H1 (cell line): ENCODE measurements around the gene HS1BP3. TPM values are rescaled to one million over a fixed set of nuclear protein-coding genes. Genes with fewer than 3 reads are reported as not detected.

Experiments used
- CTCF ChIA-PET: fragments of 300-600 bp; sonication (Branson Sonifier 250); formaldehyde crosslinking; loops from one replicate; lab custom pipeline; 2021; ENCODE audit not compliant: partially characterized antibody; lab: Charles Lee
- POLR2A ChIA-PET: fragments of 300-600 bp; sonication (Branson Sonifier 250); formaldehyde crosslinking; loops from one replicate; lab custom pipeline; 2021; ENCODE audit warnings: inconsistent platforms; ENCODE audit not compliant: partially characterized antibody; lab: Charles Lee
- DNase-seq, 2 experiments: peaks; one replicate each; pipeline versions ENCODE4 v3.0.0 to v3.0.0-alpha.2; 2010 to 2022; ENCODE audit warnings: low spot score in 2 of 2, low read depth in 1 of 2, mixed read lengths in 1 of 2
- FAIRE-seq: peaks from 2 replicates; lab custom pipeline; 2011; peaks lifted over from hg19 to GRCh38; lab: Jason Lieb, UNC
- H2AFZ ChIP-seq: 2 replicates; pipeline ENCODE4 v1.8.1; 2012; ENCODE audit warnings: low read length, inconsistent platforms
- H2AK5ac ChIP-seq: 2 replicates; pipeline ENCODE4 v1.6.1; 2013; ENCODE audit warnings: low read depth, low read length
- H2BK120ac ChIP-seq: replicated peaks from 2 replicates; pipeline ENCODE3; 2013; ENCODE audit warnings: low read depth, low read length, inconsistent platforms
- H2BK12ac ChIP-seq: 2 replicates; pipeline ENCODE4 v1.6.1; 2013; ENCODE audit warnings: low read depth, low read length
- H2BK15ac ChIP-seq: 2 replicates; pipeline ENCODE4 v1.6.1; 2013; ENCODE audit warnings: low read length
- H2BK20ac ChIP-seq: 2 replicates; pipeline ENCODE4 v1.6.1; 2013; ENCODE audit warnings: low read length
- H2BK5ac ChIP-seq: 2 replicates; pipeline ENCODE4 v1.6.1; 2013; ENCODE audit warnings: low read depth, low read length
- H3K14ac ChIP-seq: 2 replicates; pipeline ENCODE4 v1.6.1; 2013; ENCODE audit warnings: inconsistent platforms; ENCODE audit not compliant: insufficient read length
- H3K18ac ChIP-seq: 2 replicates; pipeline ENCODE4 v1.6.1; 2013; ENCODE audit warnings: low read length; ENCODE audit errors: extremely low read depth
- H3K23ac ChIP-seq: 2 replicates; pipeline ENCODE4 v1.6.1; 2013; ENCODE audit warnings: inconsistent platforms; ENCODE audit not compliant: insufficient read length
- H3K23me2 ChIP-seq: 2 replicates; pipeline ENCODE4 v1.6.1; 2013; ENCODE audit warnings: low read depth, low read length
- H3K27ac ChIP-seq: 2 replicates; pipeline ENCODE4 v1.6.1; 2011; ENCODE audit warnings: low read depth, low read length, inconsistent platforms
- H3K27me3 ChIP-seq, 4 experiments: replicated peaks in 1 of 4; 1 replicate in 1 of 4; 2 replicates in 3 of 4; pipeline versions ENCODE4 v1.6.1 to v1.8.1; 2011 to 2013; ENCODE audit warnings: low read length in 3 of 4, mild to moderate bottlenecking in 3 of 4, inconsistent platforms in 2 of 4, mixed read lengths in 2 of 4, moderate library complexity in 1 of 4; ENCODE audit not compliant: control insufficient read depth in 3 of 4, insufficient read depth in 3 of 4; ENCODE audit errors: extremely low read depth in 1 of 4
- H3K36me3 ChIP-seq, 4 experiments: 2 replicates each; pipeline versions ENCODE4 v1.6.1 to v1.8.1; 2011 to 2013; ENCODE audit warnings: mild to moderate bottlenecking in 4 of 4, low read length in 3 of 4, moderate library complexity in 2 of 4, control low read depth in 1 of 4, inconsistent platforms in 1 of 4; ENCODE audit not compliant: insufficient read depth in 4 of 4, control insufficient read depth in 2 of 4
- H3K4ac ChIP-seq: replicated peaks from 2 replicates; pipeline ENCODE3; 2013; ENCODE audit warnings: low read length, low read depth, mixed read lengths, inconsistent platforms; ENCODE audit not compliant: insufficient read length
- H3K4me1 ChIP-seq, 4 experiments: replicated peaks in 1 of 4; 1 replicate in 1 of 4; 2 replicates in 3 of 4; pipeline versions ENCODE4 v1.6.1 to v1.8.1; 2011 to 2013; ENCODE audit warnings: low read length in 3 of 4, inconsistent platforms in 2 of 4, mixed read lengths in 1 of 4; ENCODE audit not compliant: insufficient read depth in 4 of 4, control insufficient read depth in 3 of 4
- H3K4me2 ChIP-seq, 2 experiments: 2 replicates each; pipeline versions ENCODE4 v1.6.1 to v1.8.1; 2011 to 2013; ENCODE audit warnings: low read depth in 2 of 2, low read length in 2 of 2, control low read depth in 1 of 2, inconsistent platforms in 1 of 2, mild to moderate bottlenecking in 1 of 2; ENCODE audit not compliant: insufficient read depth in 1 of 2
- H3K4me3 ChIP-seq, 4 experiments: fragments of 200-600, 300-600 bp in 1 of 4; sonication (generic), shearing (Covaris generic), sonication (Bioruptor Twin) in 1 of 4; 2 replicates each; pipeline versions ENCODE4 v1.5.1 to v1.8.1; 2011 to 2016; ENCODE audit warnings: low read length in 4 of 4, low read depth in 3 of 4, control low read depth in 2 of 4, inconsistent platforms in 2 of 4, mild to moderate bottlenecking in 2 of 4, mixed read lengths in 1 of 4, moderate library complexity in 1 of 4; ENCODE audit not compliant: insufficient read depth in 2 of 4; ENCODE audit errors: extremely low read depth in 1 of 4
- H3K56ac ChIP-seq: replicated peaks from 2 replicates; pipeline ENCODE3; 2013; ENCODE audit warnings: low read depth, mild to moderate bottlenecking, mixed read lengths, low read length, inconsistent platforms; ENCODE audit not compliant: insufficient read length
- H3K79me1 ChIP-seq: 2 replicates; pipeline ENCODE4 v1.6.1; 2013; ENCODE audit warnings: low read depth, low read length, control low read depth
- H3K79me2 ChIP-seq, 2 experiments: 2 replicates each; pipeline versions ENCODE4 v1.6.1 to v1.8.1; 2012 to 2013; ENCODE audit warnings: low read length in 2 of 2, mild to moderate bottlenecking in 2 of 2, inconsistent platforms in 1 of 2; ENCODE audit not compliant: insufficient read depth in 2 of 2, control insufficient read depth in 1 of 2
- H3K9ac ChIP-seq, 4 experiments: replicated peaks in 1 of 4; 1 replicate in 1 of 4; 2 replicates in 3 of 4; pipeline versions ENCODE4 v1.6.1 to v1.8.1; 2011 to 2013; ENCODE audit warnings: low read depth in 3 of 4, low read length in 3 of 4, control low read depth in 2 of 4, mild to moderate bottlenecking in 2 of 4, moderate library complexity in 2 of 4, inconsistent platforms in 1 of 4; ENCODE audit errors: extremely low read depth in 1 of 4
- H3K9me3 ChIP-seq, 2 experiments: 2 replicates each; pipeline versions ENCODE4 v1.6.1 to v1.8.1; 2012 to 2013; ENCODE audit warnings: mild to moderate bottlenecking in 2 of 2, moderate library complexity in 2 of 2, control low read depth in 1 of 2, inconsistent platforms in 1 of 2, low read depth in 1 of 2, low read length in 1 of 2, mixed read lengths in 1 of 2; ENCODE audit not compliant: insufficient read depth in 2 of 2
- H4K20me1 ChIP-seq, 2 experiments: replicated peaks in 1 of 2; 2 replicates each; pipeline versions ENCODE3 to v1.8.1; 2011 to 2013; ENCODE audit warnings: inconsistent platforms in 2 of 2, low read length in 2 of 2, mild to moderate bottlenecking in 1 of 2; ENCODE audit not compliant: insufficient read depth in 2 of 2, control insufficient read depth in 1 of 2
- H4K5ac ChIP-seq: 2 replicates; pipeline ENCODE4 v1.6.1; 2013; ENCODE audit warnings: low read length, low read depth, mixed read lengths, inconsistent platforms; ENCODE audit not compliant: insufficient read length
- H4K8ac ChIP-seq: 2 replicates; pipeline ENCODE4 v1.8.0; 2013; ENCODE audit warnings: mild to moderate bottlenecking, moderate library complexity, low read length, inconsistent platforms; ENCODE audit not compliant: insufficient read depth; ENCODE audit errors: extremely low read depth
- H4K91ac ChIP-seq: replicated peaks from 2 replicates; pipeline ENCODE3; 2013; ENCODE audit warnings: low read length, mixed read lengths, inconsistent platforms; ENCODE audit not compliant: insufficient read length
- ASH2L ChIP-seq: fragments of 200-600, 300-600 bp; sonication (generic); IDR thresholded peaks from one replicate; pipeline ENCODE4 v1.7.1; 2017; ENCODE audit warnings: low read length
- CHD1 ChIP-seq: IDR thresholded peaks from 2 replicates; pipeline ENCODE4 v1.6.1; 2012; ENCODE audit warnings: low read depth, low read length, improper control_type of control experiment
- CHD2 ChIP-seq: IDR thresholded peaks from 2 replicates; pipeline ENCODE4 v1.6.1; 2012; ENCODE audit warnings: low read length, improper control_type of control experiment
- CTBP2 ChIP-seq: IDR thresholded peaks from 2 replicates; pipeline ENCODE4 v1.7.0; 2011; ENCODE audit warnings: borderline replicate concordance, mild to moderate bottlenecking, moderate library complexity, mixed read lengths, low read length; ENCODE audit not compliant: insufficient read depth, insufficient read length
- RAD21 ChIP-seq, 2 experiments: IDR thresholded peaks in 1 of 2; conservative IDR thresholded peaks in 1 of 2; 2 replicates each; pipeline ENCODE4 v1.6.1; 2011; ENCODE audit warnings: low read depth in 2 of 2, low read length in 2 of 2, improper control_type of control experiment in 1 of 2, inconsistent platforms in 1 of 2, mild to moderate bottlenecking in 1 of 2, moderate library complexity in 1 of 2
- RBBP5 ChIP-seq: IDR thresholded peaks from 2 replicates; pipeline ENCODE4 v1.7.1; 2012; ENCODE audit warnings: low read depth, mild to moderate bottlenecking, inconsistent platforms, low read length, moderate library complexity, borderline replicate concordance
- RFX5 ChIP-seq: IDR thresholded peaks from 2 replicates; pipeline ENCODE4 v1.6.1; 2011; ENCODE audit warnings: low read depth, low read length, improper control_type of control experiment, borderline replicate concordance
- SP4 ChIP-seq: IDR thresholded peaks from 2 replicates; pipeline ENCODE4 v1.6.1; 2012; ENCODE audit warnings: low read length, inconsistent platforms
- SUZ12 ChIP-seq: fragments of 200-600 bp; sonication (generic); IDR thresholded peaks from 2 replicates; pipeline ENCODE4 v1.6.1; 2012; ENCODE audit warnings: mild to moderate bottlenecking, inconsistent platforms, low read length, moderate library complexity, mixed read lengths
- WGBS, 2 experiments: shearing (Covaris generic) in 1 of 2; methylation state at CpG; one replicate each; pipeline versions ENCODE4 v1.1.6 to v1.1.7; 2013 to 2015; ENCODE audit warnings: low lambda C conversion rate in 2 of 2, mixed read lengths in 2 of 2, inconsistent platforms in 1 of 2, low coverage in 1 of 2, missing lambda C conversion rate in 1 of 2; ENCODE audit not compliant: insufficient replicate concordance in 2 of 2, insufficient coverage in 1 of 2, insufficient read length in 1 of 2; ENCODE audit errors: extremely low coverage in 1 of 2, missing lambda C conversion rate in 1 of 2; 5-methylcytosine and 5-hydroxymethylcytosine counted together
- polyA plus RNA-seq, 7 experiments: library from polyadenylated mRNA; depleted of rRNA in 3 of 7; stranded (reverse) in 5 of 7; unstranded in 2 of 7; fragments of >200 nt in 5 of 7; fragments of 200-250 nt in 2 of 7; gene quantifications; 1 replicate in 5 of 7; 2 replicates in 1 of 7; 4 replicates in 1 of 7; pipeline versions ENCODE4 v1.2.1 to v1.2.3, GENCODE V29; 2011 to 2013; ENCODE audit warnings: missing spikeins in 2 of 7, mixed read lengths in 2 of 7
- total RNA-seq: library from RNA; stranded (reverse); fragmentation: NEBNext Ultra II Directional; extraction: Animal tissue kit (Norgen Biotek cat#: 25700); gene quantifications from 2 replicates; pipeline ENCODE4 v1.2.1, GENCODE V29; 2021
- TF ChIP-seq, protein P1 (sequence below): IDR thresholded peaks from 2 replicates; pipeline ENCODE4 v1.6.1; 2011; ENCODE audit warnings: low read depth, mild to moderate bottlenecking, low read length; ENCODE audit not compliant: insufficient read depth
- TF ChIP-seq, protein P2 (sequence below): IDR thresholded peaks from 2 replicates; pipeline ENCODE4 v1.6.1; 2012; ENCODE audit warnings: low read length, inconsistent platforms

HS1BP3 gene
- total and polyA plus RNA-seq, 2 of the 8 experiments (the other 6 are each of a cell fraction or from before 2014, with no cell fraction given), result 11.1 to 11.3 TPM

DNA sequence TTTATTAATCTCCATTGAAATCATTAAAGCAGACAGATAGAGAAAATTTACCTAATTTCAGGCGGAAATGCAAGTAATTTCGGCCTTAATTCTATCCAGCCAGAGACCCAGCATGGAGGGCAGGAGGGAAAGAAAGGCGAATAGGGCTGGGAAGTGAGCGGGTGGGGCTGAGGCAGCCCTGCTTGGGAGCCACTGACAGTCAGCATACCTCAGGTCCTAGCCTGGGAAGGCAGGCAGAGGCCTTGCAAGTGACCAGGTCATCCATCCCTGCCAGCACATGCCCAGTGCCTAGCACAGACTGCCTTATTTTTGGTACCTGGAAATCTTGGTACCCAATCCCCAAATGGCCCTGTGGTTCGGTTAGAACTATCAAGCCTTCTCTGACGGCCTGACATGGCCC is 17.6 kb upstream of the HS1BP3 start:
- no peak for FAIRE-seq
- peaks cover 17% of the 10 kb centered on the region; the same call in 1 of the 2 replicates for H3K23me2 ChIP-seq
- H2AK5ac ChIP-seq, result no peak overlapping the region
- H3K23ac ChIP-seq, result no peak overlapping the region
- peaks cover 5 to 35% (median 18%) of the 10 kb centered on the region in 4 experiments for H3K4me1 ChIP-seq
- H3K56ac ChIP-seq, result no peak overlapping the region
- no peaks in the 10 kb centered on the region; a peak in 1 of 4 replicates for H3K9me3 ChIP-seq
- peaks cover 2 to 16% of the 10 kb centered on the region in 2 experiments for H4K20me1 ChIP-seq
- H3K9ac ChIP-seq, result no peak overlapping the region
- 61% methylated on average over 6 of the region's 6 CpGs; no CpG with 5 or more reads in 1 of the 2 experiments for WGBS, 2 experiments
- peaks cover 78 to 96% (median 90%) of the 10 kb centered on the region in 4 experiments for H3K27me3 ChIP-seq
- peak overlapping the region in 1 of 2 experiments; percentile 88; a peak in 1 of 4 replicates for H3K4me2 ChIP-seq
- H2AFZ ChIP-seq, result no peak overlapping the region
- POLR2A ChIA-PET, result interaction anchor here (1.6 kb wide), 1 partner anchor 221 kb away, joined by 5 read pairs; the partner anchor contains the start of gene RHOB
- H2BK20ac ChIP-seq, result no peak overlapping the region
- DNase-seq, result no peak
- H4K91ac ChIP-seq, result no peak overlapping the region
- no peak overlapping the region for H3K14ac ChIP-seq
- H3K79me1 ChIP-seq, result no peaks in the 10 kb centered on the region
- H2BK5ac ChIP-seq, result no peak overlapping the region
- no peak overlapping the region for H3K27ac ChIP-seq
- H2BK120ac ChIP-seq, result no peak overlapping the region
- no peak overlapping the region for H3K4me3 ChIP-seq
- 0 out of 2 replicates have a peak overlapping the region, but pooled peaks have one; percentile 43 for H2BK12ac ChIP-seq
- CTCF ChIA-PET, result interaction anchor here (1.1 to 8.9 kb wide), 7 partner anchors 7 to 358 kb away, joined by 3 to 266 read pairs (median 6); partner anchors contain the start of gene HS1BP3
- no peak overlapping the region for H2BK15ac ChIP-seq
- H4K8ac ChIP-seq, result no peak overlapping the region
- H3K4ac ChIP-seq, result no peak overlapping the region
- peaks cover 0 to 5% (median 0%) of the 10 kb centered on the region in 4 experiments; a peak in 1 of 8 replicates for H3K36me3 ChIP-seq
- no peak overlapping the region for H4K5ac ChIP-seq
- no peak overlapping the region for H3K18ac ChIP-seq
- no peaks in the 10 kb centered on the region for H3K79me2 ChIP-seq
- TF ChIP-seq CHD1, result no peak
- no peak for TF ChIP-seq CTBP2
- no peak for TF ChIP-seq SUZ12
- TF ChIP-seq, protein P1, sequence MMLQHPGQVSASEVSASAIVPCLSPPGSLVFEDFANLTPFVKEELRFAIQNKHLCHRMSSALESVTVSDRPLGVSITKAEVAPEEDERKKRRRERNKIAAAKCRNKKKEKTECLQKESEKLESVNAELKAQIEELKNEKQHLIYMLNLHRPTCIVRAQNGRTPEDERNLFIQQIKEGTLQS, result no peak
- TF ChIP-seq, protein P2, sequence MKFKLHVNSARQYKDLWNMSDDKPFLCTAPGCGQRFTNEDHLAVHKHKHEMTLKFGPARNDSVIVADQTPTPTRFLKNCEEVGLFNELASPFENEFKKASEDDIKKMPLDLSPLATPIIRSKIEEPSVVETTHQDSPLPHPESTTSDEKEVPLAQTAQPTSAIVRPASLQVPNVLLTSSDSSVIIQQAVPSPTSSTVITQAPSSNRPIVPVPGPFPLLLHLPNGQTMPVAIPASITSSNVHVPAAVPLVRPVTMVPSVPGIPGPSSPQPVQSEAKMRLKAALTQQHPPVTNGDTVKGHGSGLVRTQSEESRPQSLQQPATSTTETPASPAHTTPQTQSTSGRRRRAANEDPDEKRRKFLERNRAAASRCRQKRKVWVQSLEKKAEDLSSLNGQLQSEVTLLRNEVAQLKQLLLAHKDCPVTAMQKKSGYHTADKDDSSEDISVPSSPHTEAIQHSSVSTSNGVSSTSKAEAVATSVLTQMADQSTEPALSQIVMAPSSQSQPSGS, result no peak
- no peak for TF ChIP-seq RAD21 (IDR thresholded peaks at IDR 0.05 in 1 of 2, conservative IDR thresholded peaks at IDR 0.05 in 1 of 2; ENCODE audit: low read depth in 2 of 2, low read length in 2 of 2)
- TF ChIP-seq RFX5, result no peak
- no peak for TF ChIP-seq ASH2L
- TF ChIP-seq CHD2, result no peak
- TF ChIP-seq SP4, result no peak
- TF ChIP-seq RBBP5, result no peak
